GM21576 (cell line): ENCODE results near the gene FERMT2.
"Not testable (repeated sequence)": the region's sequence is repeated elsewhere in the genome, so short reads cannot be mapped to it uniquely, and the experiment has no call there.

Source experiments
- ATAC-seq: cut with Tn5 transposase; IDR thresholded peaks from one replicate; pipeline ENCODE4 v1.9.1; 2021; ENCODE audit warnings: mild to moderate bottlenecking, moderate library complexity; ENCODE audit not compliant: unreplicated experiment

The FERMT2 gene

DNA sequence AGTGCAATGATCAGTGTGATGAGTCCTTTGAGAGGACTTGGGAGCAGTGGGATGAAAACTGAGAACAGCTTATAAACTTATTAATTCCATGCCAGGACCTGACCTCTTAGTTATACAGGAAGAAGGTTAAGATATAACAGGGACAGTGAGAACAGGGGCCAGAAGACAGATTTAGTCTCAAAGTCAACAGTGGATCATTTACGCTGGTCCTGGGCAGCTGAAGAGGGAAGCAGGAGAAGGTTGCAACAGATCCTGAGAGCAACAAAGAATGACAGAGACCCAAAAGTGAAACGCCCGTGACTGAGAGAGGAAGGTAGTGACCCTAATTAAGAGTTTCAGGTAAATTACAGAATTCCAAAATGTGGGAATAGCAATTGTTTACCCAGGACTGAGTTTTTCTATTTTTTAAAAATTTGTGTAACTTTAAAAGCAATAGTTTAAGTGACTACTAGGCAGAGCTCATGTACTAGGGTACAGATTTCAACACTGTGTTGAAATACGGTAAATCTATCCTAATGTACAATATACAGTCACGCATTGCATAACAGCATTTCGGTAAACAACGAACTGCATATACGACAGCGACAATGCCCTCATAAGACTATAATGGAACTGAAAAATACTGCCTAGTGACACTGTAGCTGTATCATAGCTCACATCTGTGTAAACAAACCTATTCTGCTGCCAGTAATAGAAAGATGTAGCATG lies 81.8 kb downstream of the FERMT2 start:
- ATAC-seq, result no peak

- ATAC-seq, result not testable (repeated sequence)
Observed at GRCh38 chr14:52864893-52865292, 86.0 kb downstream of the FERMT2 start.

DNA sequence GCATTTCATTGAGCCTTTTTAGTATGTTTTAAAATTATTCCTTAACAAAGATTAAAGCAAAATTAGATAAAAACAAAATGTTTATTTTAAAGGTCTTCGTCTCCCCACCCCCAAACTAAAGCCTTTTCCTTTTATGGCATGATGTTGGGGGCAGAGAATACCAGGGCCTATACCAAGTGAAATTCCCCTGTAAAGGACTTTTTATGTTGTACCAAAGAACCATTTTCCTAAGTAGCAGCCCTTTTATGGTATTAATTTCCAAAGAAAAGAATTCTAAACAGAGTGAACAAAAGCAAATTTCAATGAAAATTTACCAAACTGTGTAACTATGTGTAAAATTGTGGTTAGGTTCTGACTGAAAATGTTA lies 87.5 kb downstream of the FERMT2 start:
- ATAC-seq, result no peak

DNA sequence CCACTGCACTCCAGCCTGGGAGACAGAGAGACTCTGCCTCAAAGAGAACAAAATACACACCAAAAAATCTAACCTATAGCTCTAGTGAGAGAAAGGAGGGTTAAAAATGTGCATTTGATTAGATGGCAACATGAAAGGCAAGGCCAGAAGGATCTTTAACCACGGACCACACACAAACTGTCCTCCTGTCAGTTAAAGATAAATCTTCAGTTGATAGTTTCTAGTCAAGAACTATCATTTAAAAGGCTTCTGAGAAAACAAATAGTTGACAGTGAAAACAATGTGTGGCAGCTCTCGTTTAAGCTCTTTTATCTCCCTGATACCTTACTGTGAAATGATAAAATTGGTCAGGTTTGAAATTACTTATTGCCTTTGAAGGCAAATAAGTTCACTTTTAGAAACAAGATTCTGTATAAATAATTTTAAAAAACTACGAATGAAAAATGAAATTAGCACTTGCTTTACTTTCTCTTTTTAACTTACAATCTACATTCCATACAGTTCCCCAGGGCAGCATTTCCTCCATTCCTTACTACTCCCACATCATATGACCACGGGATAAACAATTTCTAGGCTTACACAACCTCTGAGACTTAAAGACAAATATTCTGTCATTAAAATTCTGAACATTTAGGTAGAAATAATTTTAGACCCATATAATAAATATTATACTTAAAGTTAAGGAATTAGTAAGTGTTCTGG lies 88.1 kb downstream of the FERMT2 start:
- ATAC-seq, result no peak

- no peak for ATAC-seq
Observed at GRCh38 chr14:52861403-52861802, 89.4 kb downstream of the FERMT2 start.

- no peak for ATAC-seq
Observed at GRCh38 chr14:52860910-52861309, 89.9 kb downstream of the FERMT2 start.

- ATAC-seq, result no peak
Observed at GRCh38 chr14:52860209-52860608, 90.6 kb downstream of the FERMT2 start.

GRCh38 chr14:52856139-52856538 lies 94.7 kb downstream of the FERMT2 start:
- no peak for ATAC-seq

GRCh38 chr14:52853522-52853854 lies 97.4 kb downstream of the FERMT2 start:
- no peak for ATAC-seq

DNA sequence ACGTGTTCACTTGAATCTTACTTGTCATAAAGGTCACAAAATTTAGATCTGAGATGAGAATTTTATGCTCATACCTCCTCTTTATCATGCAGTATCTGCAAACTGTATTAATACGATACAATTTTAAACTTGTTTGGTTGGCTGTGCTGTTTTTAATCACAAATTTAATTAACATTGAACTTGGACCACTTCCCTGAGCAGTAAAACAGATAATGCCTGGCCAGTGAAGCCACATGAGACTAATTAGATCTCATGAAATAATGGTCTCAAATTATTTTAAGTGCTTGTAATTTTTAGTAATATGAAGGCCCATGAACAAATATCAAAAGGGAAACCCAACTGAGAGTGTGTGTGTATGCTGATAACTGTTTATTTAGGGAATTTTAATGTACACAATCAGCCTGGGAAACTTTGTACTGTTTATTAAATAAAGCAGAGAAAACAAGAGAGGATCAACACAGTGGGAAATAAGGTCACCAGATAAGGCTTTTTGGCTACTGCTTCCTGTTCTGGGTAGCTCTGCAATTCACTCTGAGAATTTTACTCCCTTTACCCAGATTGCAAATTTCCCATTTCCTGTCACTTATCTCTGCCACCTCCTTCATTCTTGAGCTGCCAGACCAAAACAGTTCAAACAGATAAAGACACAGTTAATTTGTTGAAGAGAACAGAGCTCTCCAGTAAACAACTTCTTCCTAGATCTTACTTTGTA lies 97.9 kb downstream of the FERMT2 start:
- no peak for ATAC-seq

GRCh38 chr14:52850451-52850909 lies 100.4 kb downstream of the FERMT2 start:
- no peak for ATAC-seq

DNA sequence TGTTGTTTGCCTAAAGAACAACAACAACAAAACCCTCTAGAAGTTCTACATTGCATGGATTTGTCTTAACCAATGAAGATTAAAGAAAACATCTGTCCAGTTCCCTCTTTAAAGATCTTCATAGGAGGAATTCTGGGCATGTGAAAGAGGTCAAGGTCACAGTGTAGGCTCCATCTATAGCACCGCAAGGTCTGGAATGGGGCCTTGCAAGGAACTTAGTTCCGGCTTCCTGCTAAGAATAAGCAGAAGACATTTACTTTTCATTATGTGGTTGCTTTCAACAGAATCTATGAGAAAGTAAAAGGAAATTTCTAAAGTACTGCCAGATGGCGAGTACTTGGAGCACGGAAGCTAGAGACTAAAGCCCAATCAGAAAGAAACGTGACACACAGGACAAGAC lies 102.2 kb downstream of the FERMT2 start:
- ATAC-seq, result no peak

DNA sequence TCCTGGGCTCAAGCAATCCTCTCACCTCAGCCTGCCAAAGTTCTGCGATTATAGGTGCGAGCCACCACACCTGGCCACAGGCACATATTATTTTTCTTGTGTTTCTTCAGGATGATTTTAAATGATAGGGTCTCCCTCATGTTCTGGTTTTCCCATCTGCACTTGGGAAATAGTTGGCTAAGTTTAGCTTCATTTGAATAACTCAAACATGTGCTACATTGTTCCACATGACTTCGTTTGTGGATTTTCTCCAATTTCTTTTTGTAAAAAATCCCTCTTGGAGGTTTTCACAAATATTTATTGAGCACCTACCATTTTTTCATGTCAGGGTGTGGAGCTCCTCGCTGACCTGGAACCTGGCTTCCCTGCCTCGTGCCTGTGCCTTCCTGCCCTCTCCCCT lies 104.3 kb downstream of the FERMT2 start:
- no peak for ATAC-seq

DNA sequence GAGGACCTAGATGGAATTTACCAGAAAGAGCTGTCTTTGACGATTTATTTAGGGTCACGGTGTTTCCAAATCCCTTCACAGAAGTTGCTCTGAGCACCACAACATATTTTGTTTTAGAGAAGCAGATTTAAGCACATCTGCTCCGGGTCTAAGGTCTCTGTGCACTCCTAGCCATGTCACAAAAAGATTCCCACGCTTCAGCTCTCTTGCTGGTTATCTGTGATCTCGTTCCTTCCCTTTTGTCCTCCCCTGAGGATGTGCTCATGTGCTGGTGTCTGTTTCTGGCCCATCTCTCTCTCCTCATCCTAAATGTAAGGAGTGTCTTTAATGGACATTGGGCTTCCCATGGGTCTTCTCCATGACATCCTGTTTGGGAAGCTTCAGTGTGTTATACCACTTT lies 105.8 kb downstream of the FERMT2 start:
- no peak for ATAC-seq

GRCh38 chr14:52844262-52845060 lies 106.4 kb downstream of the FERMT2 start:
- ATAC-seq, result no peak

- no peak for ATAC-seq
Observed at GRCh38 chr14:52840877-52841276, 110.0 kb downstream of the FERMT2 start.

GRCh38 chr14:52837451-52837850 lies 113.4 kb downstream of the FERMT2 start:
- ATAC-seq, result no peak

GRCh38 chr14:52836063-52836462 lies 114.8 kb downstream of the FERMT2 start:
- no peak for ATAC-seq

GRCh38 chr14:52835122-52835903 lies 115.5 kb downstream of the FERMT2 start:
- ATAC-seq, result no peak

DNA sequence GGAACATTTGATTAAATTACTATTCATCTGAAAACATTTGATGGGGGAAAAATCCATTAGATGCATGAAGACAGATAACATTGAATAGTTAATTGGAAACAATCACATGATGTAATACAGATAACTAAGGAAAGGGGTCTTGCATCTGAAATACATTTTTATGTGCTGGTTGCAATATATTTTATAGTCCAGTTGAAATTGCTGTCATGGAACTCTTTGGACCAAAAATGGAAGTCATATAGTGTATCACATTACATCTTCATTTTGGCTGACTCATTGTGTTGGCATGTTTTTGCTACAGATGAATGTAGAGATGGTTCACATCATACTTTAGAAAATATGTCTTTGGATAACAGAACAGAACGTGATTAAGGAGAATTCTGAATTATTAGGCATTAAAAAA lies 116.4 kb downstream of the FERMT2 start:
- no peak for ATAC-seq
